Measurements from ENCODE around the gene WNT7A. TPM values are rescaled to one million over a fixed set of nuclear protein-coding genes. Genes with fewer than 3 reads are reported as not detected.

Gene WNT7A
- total and polyA plus RNA-seq, 4 donors = not detected

- TF ChIP-seq YY1 (IDR thresholded peaks at IDR 0.05) = no peak
- no peak for TF ChIP-seq ATF3 (IDR thresholded peaks at IDR 0.05)
- no peak for TF ChIP-seq GABPA (IDR thresholded peaks at IDR 0.05 in 1 of 2, conservative IDR thresholded peaks at IDR 0.05 in 1 of 2)
- no peak for TF ChIP-seq TAF1 (conservative IDR thresholded peaks at IDR 0.05)
Observed at GRCh38 chr3:13771496-13771895, 108.4 kb downstream of the WNT7A start (continued).

- 78% methylated on average over 9 of the region's 9 CpGs for WGBS
- no peak overlapping the region for H3K27ac ChIP-seq (ENCODE audit: low read depth in 1 of 2, low read length in 2 of 2)
- H3K4me1 ChIP-seq (ENCODE audit: control insufficient read depth in 4 of 4, insufficient read depth in 4 of 4, low read length in 3 of 4) = no peaks in the 10 kb centered on the region
- H3K36me3 ChIP-seq (ENCODE audit: control insufficient read depth in 4 of 4, insufficient read depth in 3 of 4, low read depth in 1 of 4, low read length in 3 of 4) = no peaks in the 10 kb centered on the region
- H3K9ac ChIP-seq (ENCODE audit: low read depth in 1 of 2, low read length in 2 of 2) = no peak overlapping the region
- no peak for DNase-seq (ENCODE audit: low spot score)
- H3K27me3 ChIP-seq (ENCODE audit: control insufficient read depth in 4 of 4, insufficient read depth in 4 of 4, low read length in 3 of 4) = no peaks in the 10 kb centered on the region
- TF ChIP-seq MAX (IDR thresholded peaks at IDR 0.05) (no peak), ZBTB33 (IDR thresholded peaks at IDR 0.05) (no peak)
- no peaks in the 10 kb centered on the region for H3K9me3 ChIP-seq (ENCODE audit: control insufficient read depth in 4 of 4, low read length in 3 of 4)
- no peak overlapping the region for H3K4me3 ChIP-seq (ENCODE audit: low read depth in 1 of 3, low read length in 3 of 3)
Observed at GRCh38 chr3:13770170-13771169, 109.4 kb downstream of the WNT7A start.

- H3K27ac ChIP-seq (ENCODE audit: low read depth in 1 of 2, low read length in 2 of 2) = no peak overlapping the region
- no peak for DNase-seq (ENCODE audit: low spot score)
- H3K27me3 ChIP-seq (ENCODE audit: control insufficient read depth in 4 of 4, insufficient read depth in 4 of 4, low read length in 3 of 4) = no peaks in the 10 kb centered on the region
- WGBS = 90% methylated on average over 8 of the region's 8 CpGs
- TF ChIP-seq GABPA (IDR thresholded peaks at IDR 0.05 in 1 of 2, conservative IDR thresholded peaks at IDR 0.05 in 1 of 2) (no peak), HNF4G (IDR thresholded peaks at IDR 0.05) (no peak), SP1 (IDR thresholded peaks at IDR 0.05) (no peak), REST (IDR thresholded peaks at IDR 0.05) (no peak), MAX (IDR thresholded peaks at IDR 0.05) (no peak), FOXA1 (IDR thresholded peaks at IDR 0.05) (no peak), FOXA2 (IDR thresholded peaks at IDR 0.05) (no peak)
- no peaks in the 10 kb centered on the region for H3K4me1 ChIP-seq (ENCODE audit: control insufficient read depth in 4 of 4, insufficient read depth in 4 of 4, low read length in 3 of 4)
- no peak overlapping the region for H3K9ac ChIP-seq (ENCODE audit: low read depth in 1 of 2, low read length in 2 of 2)
- H3K9me3 ChIP-seq (ENCODE audit: control insufficient read depth in 4 of 4, low read length in 3 of 4) = no peaks in the 10 kb centered on the region
- no peak overlapping the region for H3K4me3 ChIP-seq (ENCODE audit: low read depth in 1 of 3, low read length in 3 of 3)
- H3K36me3 ChIP-seq (ENCODE audit: control insufficient read depth in 4 of 4, insufficient read depth in 3 of 4, low read depth in 1 of 4, low read length in 3 of 4) = no peaks in the 10 kb centered on the region
Observed at GRCh38 chr3:13769422-13769821, 110.4 kb downstream of the WNT7A start.

All from liver (tissue), 9 donors.